CD1c-positive myeloid dendritic cell (primary cell): Measurements from ENCODE around the gene TWF2.
"Not testable (repeated sequence)": the region's sequence is repeated elsewhere in the genome, so short reads cannot be mapped to it uniquely, and the experiment has no call there.

Source experiments
- DNase-seq: peaks from one replicate; pipeline ENCODE4 v3.0.0-alpha.2; 2016; ENCODE audit errors: extremely low spot score

The TWF2 gene

DNA sequence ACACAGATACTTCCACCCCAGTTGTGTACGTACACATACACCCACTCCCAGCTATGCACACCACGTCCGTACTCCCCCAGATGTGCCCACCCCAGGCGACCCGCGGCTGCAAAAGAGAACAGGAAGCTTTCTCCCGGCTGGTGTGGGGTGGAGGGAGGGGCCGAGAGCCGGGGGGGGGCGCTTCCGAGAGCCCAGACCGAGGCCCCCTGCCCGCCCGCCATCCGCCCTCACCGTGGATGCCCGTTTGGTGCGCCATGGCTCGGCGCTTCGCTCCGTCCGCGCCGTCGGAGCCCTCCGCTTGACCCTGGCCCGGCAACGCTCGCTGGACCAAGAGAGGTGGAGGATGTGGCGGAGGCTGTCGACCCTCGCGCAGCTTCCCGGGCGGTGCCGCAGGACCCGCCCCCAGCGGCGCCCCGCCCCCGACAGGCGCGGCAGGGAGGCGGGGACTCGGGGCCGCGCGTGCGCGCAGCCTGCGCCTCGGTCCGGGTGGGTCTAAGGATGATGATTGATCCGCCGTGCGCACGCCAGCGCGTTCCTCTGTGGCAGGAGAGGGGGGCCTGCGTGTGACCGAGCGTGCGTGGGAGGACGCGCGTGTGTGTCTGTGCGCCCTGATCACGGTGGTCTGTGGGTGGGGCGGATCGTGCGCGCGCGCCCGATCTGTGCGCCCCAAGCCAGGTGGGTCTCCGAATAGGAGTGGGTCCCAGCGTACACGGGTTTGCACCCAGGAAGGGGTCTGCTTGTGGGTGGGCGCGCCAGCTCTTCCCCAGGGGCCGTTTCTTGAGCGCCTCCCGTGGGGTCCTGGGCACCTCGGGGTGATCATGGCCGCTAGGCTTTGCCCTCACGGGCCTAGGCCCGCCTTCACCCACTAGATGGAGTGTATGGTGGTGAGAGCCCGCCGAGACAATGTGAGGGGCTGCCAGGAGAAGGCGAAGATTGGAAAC is at the start of gene TWF2:
TSS of gene TWF2 (minus strand) at position 398 of the 941 bp plus-strand sequence. CDS start at position 256, 142 bp downstream.
- DNase-seq, result peak; percentile 93

DNA sequence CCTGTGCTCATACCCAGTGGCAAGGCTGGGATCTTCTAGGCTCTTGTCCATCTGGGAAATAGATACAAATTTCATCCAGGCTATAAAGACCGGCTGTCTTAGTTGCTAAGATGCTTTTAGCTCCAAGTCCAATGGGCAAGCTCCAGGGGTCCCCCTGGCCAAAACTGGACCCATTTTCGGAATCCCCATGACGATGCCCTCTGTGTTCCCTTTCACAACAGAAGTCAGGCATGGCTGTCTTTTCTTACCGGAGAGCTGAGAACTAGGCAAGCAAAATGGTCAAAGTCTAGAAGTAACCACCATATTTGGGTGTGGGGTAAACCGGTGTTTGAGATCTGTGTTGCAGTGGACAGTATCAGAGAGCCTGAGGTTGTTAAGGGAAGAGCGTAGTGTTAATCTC is 49.7 kb upstream of the TWF2 start:
- DNase-seq, result no peak

DNA sequence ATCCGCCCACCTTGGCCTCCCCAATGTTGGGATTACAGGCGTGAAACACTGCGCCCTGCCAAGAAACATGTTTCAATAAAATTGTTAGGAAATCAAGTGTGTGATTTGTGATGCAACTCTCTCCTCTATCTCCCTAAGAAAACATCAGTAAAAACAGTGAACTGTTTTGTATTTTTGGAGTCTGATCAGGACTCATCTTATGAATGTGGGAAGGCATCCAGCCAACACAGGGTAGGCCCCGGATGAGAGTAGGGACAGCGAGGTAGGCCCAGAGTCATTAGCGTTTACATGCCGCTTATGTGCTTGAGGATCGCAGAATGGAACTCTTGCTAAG is 47.8 kb upstream of the TWF2 start:
- no peak for DNase-seq

DNA sequence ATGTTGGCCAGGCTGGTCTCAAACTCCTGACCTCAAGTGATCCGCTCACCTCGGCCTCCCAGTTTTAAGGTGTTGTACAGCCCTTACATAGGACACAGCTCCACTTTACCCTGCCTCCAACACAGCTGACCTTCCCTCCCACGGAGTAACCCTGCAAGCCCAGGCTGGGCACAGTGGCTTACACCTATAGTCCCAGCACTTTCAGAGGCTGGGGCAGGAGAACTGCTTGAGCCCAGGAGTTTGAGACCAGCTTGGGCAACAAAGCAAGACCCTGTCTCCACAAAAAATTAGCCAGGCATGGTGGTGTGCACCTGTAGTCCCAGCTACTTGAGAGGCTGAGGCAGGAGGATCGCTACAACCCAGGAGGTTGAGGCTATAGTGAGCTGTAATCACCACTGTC is 45.1 kb upstream of the TWF2 start:
- not testable (repeated sequence) for DNase-seq

DNA sequence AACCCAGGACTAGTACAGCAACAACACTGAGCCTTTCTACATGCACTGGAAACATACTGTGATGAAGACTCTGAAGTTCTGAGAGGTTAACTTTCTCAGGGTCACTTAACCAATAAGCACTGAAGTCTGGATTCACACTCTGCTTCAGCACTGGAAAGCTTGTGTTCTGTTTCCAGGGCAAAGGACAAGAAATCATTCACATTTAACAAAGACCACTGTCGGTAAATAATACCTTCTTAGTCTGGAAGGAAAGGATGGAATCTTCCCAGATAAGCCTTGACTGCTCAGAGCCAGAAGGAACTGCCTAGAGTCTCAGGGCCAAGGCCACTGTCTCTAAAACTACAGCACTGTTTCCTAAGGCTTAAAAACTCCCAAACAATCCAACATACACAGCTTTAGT is 44.3 kb upstream of the TWF2 start:
- DNase-seq, result no peak

DNA sequence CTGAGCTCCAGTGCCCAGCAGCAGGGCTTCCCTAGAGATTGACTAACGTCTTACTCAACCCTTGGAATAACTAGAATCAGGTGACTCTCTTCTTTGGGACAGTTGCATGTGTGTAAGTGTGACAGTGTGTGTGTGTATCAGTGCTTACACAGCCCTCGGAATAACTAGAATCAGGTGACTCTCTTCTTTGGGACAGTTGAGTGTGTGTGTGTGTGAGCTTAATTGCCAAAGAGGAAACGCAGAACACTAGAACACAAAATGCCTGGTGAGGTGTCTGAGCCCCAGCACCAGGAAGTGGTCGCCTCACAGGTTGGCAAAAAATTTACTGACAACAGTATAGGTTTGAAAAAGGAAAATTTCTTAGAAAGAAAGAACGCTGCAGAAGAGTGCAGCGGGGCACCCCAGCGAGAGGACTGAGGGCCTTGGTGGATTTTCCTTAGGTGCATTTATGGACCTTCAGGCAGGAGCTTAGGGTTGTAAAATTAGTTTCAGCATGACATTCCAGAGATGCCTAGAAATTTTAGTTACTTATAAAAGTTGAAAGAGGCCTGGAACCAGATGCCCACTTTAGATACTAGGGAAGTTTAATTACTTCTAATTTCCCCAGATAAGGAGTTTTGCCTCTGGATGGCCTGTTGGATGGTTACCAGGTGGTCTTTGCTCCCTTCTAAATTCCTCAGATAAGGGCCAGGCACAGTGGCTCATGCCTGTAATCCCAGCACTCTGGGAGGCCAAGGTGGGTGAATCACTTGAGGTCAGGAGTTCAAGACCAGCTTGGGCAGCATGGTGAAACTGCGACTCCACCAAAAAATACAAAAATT is 43.2 kb upstream of the TWF2 start:
- DNase-seq, result peak; percentile 40

DNA sequence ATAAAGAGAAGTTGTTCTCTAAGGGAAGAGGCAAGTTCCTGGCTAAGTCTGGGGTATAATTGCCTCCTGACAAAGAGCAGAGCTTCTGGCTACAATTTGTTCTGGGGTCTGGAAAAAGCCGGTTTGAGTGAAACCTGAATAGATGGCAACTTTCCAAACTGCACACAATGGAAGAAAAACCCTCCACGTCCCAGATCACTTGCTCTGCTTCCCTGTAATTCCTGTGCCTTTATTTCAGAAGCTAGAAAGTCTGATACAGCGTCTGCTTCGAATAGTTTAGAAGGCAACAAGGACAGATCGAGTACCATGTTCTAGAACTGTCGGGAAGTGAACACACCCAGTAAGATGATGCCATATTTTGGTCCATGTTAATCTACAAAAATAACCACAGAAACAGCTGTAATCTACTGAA is 41.1 kb upstream of the TWF2 start:
- no peak for DNase-seq

DNA sequence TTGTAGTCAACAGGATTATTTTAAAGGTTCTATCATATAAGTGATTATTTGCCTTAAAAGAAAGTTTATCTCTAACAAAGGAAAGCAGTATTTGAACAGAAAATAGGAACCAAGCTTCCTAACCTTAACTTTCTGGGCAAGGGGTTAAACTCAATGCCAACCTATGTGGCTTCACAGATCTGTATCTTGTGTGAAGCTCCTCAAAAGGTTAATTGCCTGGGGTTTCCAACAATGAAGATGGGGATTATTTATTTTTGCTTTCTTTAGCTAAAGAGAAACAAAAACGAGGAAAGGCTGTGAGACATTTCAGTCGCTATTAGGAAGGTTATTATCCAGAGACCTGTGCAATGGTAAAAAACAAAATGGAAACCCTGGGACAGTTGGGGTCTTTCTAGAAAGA is 40.6 kb upstream of the TWF2 start:
- DNase-seq, result no peak

DNA sequence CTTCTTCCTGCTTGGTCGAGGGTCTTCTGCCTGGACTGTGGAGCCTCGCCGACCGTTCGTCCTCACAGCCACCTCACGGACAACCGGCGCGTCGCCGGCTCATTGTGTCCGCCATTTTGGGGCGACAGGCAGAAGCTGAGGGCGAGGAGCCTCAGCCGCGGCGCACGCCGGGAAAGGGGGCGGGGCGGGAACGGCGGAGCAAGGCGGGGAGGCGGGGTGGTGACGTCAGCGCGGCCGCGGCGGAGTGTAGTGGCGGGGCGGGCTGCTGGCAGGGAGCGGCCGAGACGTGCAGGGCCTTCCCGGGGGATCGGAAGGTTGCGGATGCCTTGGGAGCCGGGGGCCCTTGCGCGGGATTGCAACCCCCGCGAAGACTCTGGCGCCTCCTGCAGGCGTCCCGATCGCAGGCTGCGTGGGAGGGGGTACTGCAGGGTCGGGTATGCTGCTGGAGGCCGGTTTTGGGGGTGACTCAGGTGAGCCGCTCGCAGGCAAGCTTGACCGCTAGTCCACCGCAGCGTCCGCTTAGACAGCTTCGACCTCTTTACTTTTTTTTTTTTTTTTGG is 39.6 kb upstream of the TWF2 start, which contains the start of gene WDR82:
TSS of gene WDR82 (minus strand) at position 140 of the 560 bp plus-strand sequence. CDS start 288 bp downstream, outside the sequence.
- peak; percentile 97 for DNase-seq

DNA sequence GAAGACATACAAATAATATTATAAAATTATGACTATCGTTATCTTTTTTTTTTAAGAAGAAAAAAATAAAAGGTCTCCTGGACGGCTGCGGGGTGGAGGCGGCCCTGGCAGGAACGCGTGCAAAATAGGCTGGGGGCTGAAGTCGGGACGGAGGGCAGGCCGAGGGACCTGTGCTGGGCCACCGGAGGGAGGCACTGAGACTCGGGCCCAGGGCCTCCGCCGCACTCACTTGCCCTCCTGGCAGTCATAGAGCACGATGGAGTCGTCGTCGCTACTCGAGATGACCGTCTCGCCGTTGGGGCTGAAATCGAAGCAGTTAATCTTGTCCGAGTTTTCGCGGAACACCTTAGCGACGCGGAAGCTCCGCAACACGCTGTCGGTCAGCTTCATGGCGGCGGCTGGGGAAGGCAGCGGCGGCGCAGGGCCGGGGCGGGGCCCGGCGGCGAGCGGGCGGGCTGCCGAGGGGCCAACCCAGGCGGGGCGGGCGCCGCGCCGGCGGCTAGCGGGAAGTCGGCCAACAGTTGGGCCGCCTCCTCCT is 39.1 kb upstream of the TWF2 start:
- no peak for DNase-seq

DNA sequence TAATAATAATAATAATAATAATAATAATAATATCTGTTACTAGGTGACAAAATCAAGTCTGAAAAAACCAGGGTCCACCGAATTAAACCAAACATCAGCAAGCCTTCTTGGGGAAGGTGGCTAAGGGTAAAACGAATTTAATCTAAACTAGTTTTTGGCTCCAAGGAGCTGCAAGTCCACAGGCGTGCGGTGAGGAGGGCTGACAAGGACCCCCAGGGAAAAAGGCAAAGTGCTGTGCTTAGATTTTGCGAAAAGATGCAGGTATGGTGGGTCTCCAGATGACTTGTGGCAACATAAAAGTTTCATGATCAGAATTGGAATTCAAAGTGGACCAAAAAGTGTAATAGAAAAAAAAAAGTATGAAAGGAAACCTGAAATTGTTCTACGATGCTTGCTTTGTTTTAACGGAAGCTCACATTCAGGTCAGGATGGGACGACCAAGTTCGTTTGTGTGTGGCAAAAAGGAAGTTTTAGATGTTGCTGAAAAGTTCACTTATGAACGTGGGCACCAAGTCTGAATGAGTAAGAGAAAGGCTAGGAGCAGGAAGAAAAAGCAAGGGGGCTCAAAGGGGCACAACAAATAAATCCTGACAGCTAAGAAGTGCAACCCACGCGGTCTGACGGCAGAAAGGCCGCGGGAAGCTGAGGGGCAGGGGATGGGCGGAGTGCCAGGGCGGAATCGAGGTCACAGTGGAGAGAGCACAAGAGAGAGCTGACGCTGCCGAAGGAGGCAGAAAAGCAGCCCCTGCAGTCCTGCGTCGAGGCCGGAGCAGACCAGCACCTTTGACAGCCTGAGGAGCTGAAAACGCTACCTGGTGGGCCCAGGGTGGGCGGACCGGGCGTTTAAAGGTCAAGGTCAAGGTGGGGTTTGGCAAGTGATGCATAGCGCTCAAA is 38.4 kb upstream of the TWF2 start:
- DNase-seq, result peak; percentile 78

DNA sequence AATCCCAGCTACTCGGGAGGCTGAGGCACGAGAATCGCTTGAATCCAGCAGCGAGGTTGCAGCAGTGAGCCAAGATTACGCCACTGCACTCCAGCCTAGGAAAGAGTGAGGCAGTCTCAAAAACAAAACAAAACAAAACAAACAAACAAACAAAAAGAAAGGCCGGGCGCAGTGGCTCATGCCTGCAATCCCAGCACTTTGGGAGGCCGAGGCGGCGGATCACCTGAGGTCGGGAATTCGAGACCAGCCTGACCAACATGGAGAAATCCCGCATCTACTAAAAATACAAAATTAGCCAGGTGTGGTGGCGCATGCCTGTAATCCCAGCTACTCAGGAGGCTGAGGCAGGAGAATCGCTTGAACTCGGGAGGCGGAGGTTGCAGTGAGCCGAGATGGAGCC is 35.8 kb upstream of the TWF2 start:
- not testable (repeated sequence) for DNase-seq

DNA sequence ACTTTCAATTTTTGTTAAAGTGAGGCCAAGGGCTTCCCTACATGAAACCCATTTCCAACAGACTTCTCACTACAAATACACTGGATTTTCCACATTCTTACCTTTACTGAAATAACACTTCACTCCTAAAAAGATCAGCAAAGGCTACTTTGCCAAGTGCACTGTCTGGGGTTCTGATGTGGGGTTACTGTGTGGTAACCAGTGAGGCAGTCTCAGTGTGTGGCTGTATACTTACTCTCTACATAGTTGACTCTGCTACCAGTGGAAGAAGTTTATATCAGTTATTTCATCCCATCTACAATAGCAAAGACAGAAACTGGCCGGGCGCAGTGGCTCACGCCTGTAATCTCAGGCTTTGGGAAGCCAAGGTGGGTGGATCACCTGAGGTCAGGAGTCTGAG is 33.9 kb upstream of the TWF2 start:
- DNase-seq, result no peak

DNA sequence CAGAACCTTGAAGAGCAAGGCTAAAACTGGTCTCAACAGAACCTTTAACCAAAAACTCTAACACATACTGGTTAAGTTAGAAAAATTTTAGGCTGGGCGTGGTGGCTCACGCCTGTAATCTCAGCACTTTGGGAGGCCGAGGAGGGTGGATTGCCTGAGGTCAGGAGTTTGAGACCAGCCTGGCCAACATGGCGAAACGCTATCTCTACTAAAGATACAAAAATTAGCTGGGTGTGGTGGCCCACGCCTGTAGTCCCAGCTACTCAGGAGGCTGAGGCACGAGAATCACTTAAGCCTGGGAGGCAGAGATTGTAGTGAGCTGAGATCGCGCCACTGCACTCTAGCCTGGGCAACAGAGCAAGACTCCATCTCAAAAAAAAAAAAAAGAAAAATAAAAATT is 33.2 kb upstream of the TWF2 start:
- DNase-seq, result not testable (repeated sequence)

DNA sequence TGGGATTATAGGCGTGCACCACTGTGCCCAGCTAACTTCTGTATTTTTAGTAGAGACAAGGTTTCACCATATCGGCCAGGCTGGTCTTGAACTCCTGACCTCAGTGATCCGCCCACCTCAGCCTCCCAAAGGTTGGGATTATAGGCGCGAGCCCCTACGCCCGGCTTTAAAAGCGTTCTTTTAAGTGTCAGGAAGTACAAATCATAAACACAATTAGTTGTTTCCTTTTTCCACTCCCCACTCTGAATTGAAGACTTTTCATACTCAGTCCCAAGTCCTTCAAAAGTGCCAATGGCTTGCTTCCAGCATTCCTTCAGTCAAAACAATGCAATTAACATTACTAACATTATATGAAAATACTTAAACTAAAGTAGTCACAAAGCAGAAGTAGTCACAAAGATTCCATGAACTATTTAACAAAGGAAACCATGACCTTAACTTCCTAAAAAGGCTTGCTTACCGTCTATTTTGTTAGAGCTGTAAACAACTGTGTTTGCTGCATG is 31.3 kb upstream of the TWF2 start:
- peak; percentile 76 for DNase-seq

DNA sequence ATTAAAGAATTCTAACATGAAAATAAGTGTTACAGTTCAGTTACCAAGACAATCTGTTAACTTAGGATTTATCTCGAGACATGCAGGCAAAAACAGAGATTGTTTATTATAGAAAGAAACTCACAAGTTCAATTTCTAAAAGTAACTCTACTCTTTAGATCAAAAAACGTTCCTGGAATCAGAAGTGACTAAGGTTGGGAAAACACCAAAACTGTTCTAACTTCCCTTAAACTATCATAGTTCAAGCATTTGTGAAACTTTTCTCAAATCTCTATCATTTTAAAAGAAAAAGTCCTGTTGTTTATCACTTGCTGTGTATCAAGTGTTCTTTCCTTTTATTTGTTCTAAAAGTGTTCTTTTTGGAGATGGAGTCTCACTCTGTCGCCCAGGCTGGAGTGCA is 30.8 kb upstream of the TWF2 start:
- peak; percentile 61 for DNase-seq

DNA sequence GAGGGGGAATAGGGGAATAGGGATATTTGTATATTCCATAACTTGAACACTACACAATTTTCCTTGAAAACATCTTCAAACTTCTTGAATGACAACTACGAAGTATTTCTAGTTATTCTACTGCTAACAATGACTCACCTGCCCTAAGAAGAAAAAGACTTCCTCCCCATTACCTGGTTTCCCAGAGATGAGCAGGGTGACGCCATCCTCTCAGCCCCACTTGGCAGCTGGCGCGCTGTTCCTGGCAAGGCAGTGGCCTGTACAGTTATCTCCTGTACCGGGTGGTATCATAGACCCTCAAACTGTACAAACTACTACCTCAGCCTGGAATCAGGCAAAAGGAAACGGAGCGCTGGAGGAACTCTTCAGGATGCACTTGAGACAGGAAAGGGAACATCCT is 29.1 kb upstream of the TWF2 start:
- no peak for DNase-seq

DNA sequence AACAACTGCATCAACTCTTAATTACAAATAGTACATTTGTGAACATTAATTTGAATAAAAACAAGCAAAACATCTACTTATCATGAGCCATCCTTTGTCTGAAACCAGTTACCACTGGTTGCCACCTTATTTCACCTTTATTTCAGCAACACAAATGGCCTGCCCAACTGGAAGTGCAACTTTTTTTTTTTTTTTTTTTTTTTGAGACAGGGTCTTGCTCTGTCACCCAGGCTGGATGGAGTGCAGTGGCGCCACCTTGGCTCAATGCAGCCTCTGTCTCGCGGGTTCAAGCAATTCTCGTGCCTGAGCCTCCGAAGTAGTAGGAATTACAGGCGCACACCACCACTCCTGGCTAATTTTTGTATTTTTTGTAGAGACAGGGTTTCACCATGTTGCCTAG is 26.4 kb upstream of the TWF2 start:
- no peak for DNase-seq

DNA sequence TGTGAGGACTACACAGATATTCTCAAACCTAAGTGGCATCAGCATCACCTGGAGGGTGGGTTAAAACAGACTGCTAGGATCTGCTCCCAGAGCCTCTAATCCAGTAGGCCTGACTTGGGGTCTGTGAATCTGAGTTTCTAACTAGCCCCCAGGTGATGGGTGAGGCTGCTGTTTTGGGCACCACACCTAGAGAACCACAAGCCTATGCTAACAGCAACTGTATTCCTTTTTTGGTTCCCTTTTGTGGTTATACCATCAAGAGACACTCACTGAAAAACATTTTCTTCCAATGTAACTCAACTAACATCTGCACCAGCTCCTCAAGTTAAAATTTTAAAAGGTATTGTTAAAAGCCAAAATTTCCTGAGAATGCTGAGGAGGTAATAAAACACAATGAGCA is 23.5 kb upstream of the TWF2 start:
- DNase-seq, result no peak

DNA sequence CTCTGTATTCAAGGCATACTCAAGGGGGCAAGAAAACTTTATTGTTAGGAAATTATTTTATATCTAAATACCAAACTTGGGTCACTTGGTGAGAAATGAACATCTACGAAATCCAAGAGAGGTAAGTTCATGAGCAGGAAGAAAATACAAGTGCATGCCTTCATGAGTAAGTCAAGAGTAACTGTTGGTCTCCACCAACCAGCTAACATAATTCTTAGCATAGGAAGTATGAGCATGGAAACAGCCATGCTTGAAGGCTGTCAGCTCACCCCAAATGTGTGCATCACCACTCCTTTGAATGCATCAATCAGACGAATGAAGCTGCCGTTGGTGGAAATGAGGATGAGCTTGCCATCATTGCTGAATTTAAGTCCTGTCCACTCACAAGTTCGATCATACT is 20.5 kb upstream of the TWF2 start:
- no peak for DNase-seq

DNA sequence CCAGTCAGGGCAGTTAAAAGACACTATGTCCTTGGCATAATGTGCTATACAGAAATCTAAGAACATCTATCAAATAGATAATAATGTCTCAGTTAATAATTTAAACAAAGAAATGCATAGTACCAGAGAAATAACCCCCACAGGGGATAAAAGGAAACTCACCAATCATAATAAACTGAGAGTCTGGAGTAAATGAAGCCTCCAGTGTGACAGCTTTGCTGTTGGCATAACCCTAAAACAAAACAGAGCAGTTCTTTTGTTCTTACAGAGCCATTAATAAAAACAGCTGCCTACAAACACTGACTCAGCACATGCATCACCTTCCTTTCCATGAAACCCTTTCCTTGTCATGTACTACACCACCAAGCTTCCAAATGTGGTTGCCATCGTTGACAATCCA is 20.1 kb upstream of the TWF2 start:
- no peak for DNase-seq
